WTC11 (cell line): ENCODE measurements around the gene CD82. TPM values are rescaled to one million over a fixed set of nuclear protein-coding genes. Genes with fewer than 3 reads are reported as not detected.

Experiments used
- ATAC-seq: fragments of 200-7000 bp; cut with Tn5 transposase; 2 replicates; pipeline ENCODE4 v1.10.0; 2021; ENCODE audit warnings: mild to moderate bottlenecking, moderate library complexity
- CTCF ChIA-PET: fragments of 300-600 bp; sonication (Branson Sonifier 250); formaldehyde crosslinking; loops from one replicate; lab custom pipeline; 2021; ENCODE audit warnings: antibody characterized with exemption; lab: Charles Lee
- POLR2A ChIA-PET: fragments of 350-600 bp; sonication (Branson Sonifier 250); formaldehyde crosslinking; loops from one replicate; lab custom pipeline; 2021; ENCODE audit warnings: antibody characterized with exemption; lab: Charles Lee
- DNase-seq: peaks from one replicate; pipeline ENCODE4 v3.0.0; 2021; ENCODE audit warnings: low spot score
- H3K27ac Mint-ChIP-seq: 2 replicates; pipeline ENCODE4 v1.8.0; 2021; ENCODE audit warnings: mixed read lengths
- H3K27me3 Mint-ChIP-seq: 2 replicates; pipeline ENCODE4 v1.8.0; 2021; ENCODE audit warnings: low read depth, mild to moderate bottlenecking, moderate library complexity, mixed read lengths
- H3K36me3 Mint-ChIP-seq: 2 replicates; pipeline ENCODE4 v1.8.0; 2021; ENCODE audit warnings: mixed read lengths
- H3K4me1 Mint-ChIP-seq: 2 replicates; pipeline ENCODE4 v1.8.0; 2022; ENCODE audit warnings: mixed read lengths
- H3K4me3 Mint-ChIP-seq: 2 replicates; pipeline ENCODE4 v1.8.0; 2021; ENCODE audit warnings: mild to moderate bottlenecking, moderate library complexity, mixed read lengths
- H3K9me3 Mint-ChIP-seq: 2 replicates; pipeline ENCODE4 v1.8.0; 2021; ENCODE audit warnings: mixed read lengths
- ARID4B ChIP-seq: sonication (generic); formaldehyde crosslinking; IDR thresholded peaks from 2 replicates; pipeline ENCODE4 v1.8.0; 2023; ENCODE audit warnings: missing genetic modification reagents, mild to moderate bottlenecking, borderline replicate concordance
- ATF1 ChIP-seq: sonication (generic); formaldehyde crosslinking; IDR thresholded peaks from 2 replicates; pipeline ENCODE4 v1.8.1; 2023; ENCODE audit warnings: mild to moderate bottlenecking, moderate library complexity, missing genetic modification reagents
- ATF2 ChIP-seq: sonication (generic); formaldehyde crosslinking; IDR thresholded peaks from 2 replicates; pipeline ENCODE4 v1.8.1; 2022; ENCODE audit warnings: low read depth, missing genetic modification reagents, borderline replicate concordance
- ATF6 ChIP-seq: sonication (generic); formaldehyde crosslinking; IDR thresholded peaks from 2 replicates; pipeline ENCODE4 v1.8.1; 2023; ENCODE audit warnings: mild to moderate bottlenecking, missing genetic modification reagents
- EMX1 ChIP-seq: fragments of 250-450 bp; sonication (Bioruptor Pico); IDR thresholded peaks from 2 replicates; pipeline ENCODE4 v1.8.0; 2021; ENCODE audit warnings: mild to moderate bottlenecking
- ERG ChIP-seq: fragments of 250-450 bp; sonication (Bioruptor Pico); IDR thresholded peaks from 2 replicates; pipeline ENCODE4 v1.8.0; 2021; ENCODE audit warnings: mild to moderate bottlenecking
- FOXJ3 ChIP-seq: sonication (generic); formaldehyde crosslinking; IDR thresholded peaks from 2 replicates; pipeline ENCODE4 v1.9.0; 2021; ENCODE audit warnings: missing genetic modification reagents, mild to moderate bottlenecking, borderline replicate concordance
- FOXP1 ChIP-seq: sonication (generic); formaldehyde crosslinking; IDR thresholded peaks from 2 replicates; pipeline ENCODE4 v1.8.0; 2022; ENCODE audit warnings: missing genetic modification reagents, mild to moderate bottlenecking, moderate library complexity, borderline replicate concordance
- GTF2I ChIP-seq: fragments of 250-450 bp; sonication (Bioruptor Pico); conservative IDR thresholded peaks from 2 replicates; pipeline ENCODE4 v1.4.0; 2021; ENCODE audit warnings: mild to moderate bottlenecking
- HMGA2 ChIP-seq: fragments of 250-450 bp; sonication (Bioruptor Pico); IDR thresholded peaks from 2 replicates; pipeline ENCODE4 v1.4.0; 2021; ENCODE audit warnings: mild to moderate bottlenecking, moderate library complexity
- MXD4 ChIP-seq: fragments of 250-450 bp; sonication (Bioruptor Pico); IDR thresholded peaks from 2 replicates; pipeline ENCODE4 v1.8.0; 2021; ENCODE audit warnings: mild to moderate bottlenecking, moderate library complexity, borderline replicate concordance
- NFE2L1 ChIP-seq: sonication (generic); formaldehyde crosslinking; IDR thresholded peaks from 2 replicates; pipeline ENCODE4 v1.8.1; 2023; ENCODE audit warnings: missing genetic modification reagents
- NFYB ChIP-seq: sonication (generic); formaldehyde crosslinking; conservative IDR thresholded peaks from 2 replicates; pipeline ENCODE4 v1.8.0; 2022; ENCODE audit warnings: low read depth, missing genetic modification reagents
- NR3C1 ChIP-seq: sonication (generic); formaldehyde crosslinking; conservative IDR thresholded peaks from 2 replicates; pipeline ENCODE4 v1.8.1; 2023; ENCODE audit warnings: low read depth, mild to moderate bottlenecking, missing genetic modification reagents
- PREB ChIP-seq: sonication (generic); formaldehyde crosslinking; IDR thresholded peaks from 2 replicates; pipeline ENCODE4 v1.8.1; 2022; ENCODE audit warnings: mild to moderate bottlenecking, missing genetic modification reagents, moderate library complexity, borderline replicate concordance
- SOX15 ChIP-seq: fragments of 250-450 bp; sonication (Bioruptor Pico); IDR thresholded peaks from 2 replicates; pipeline ENCODE4 v1.9.0; 2021; ENCODE audit warnings: mild to moderate bottlenecking
- SP1 ChIP-seq: sonication (generic); formaldehyde crosslinking; conservative IDR thresholded peaks from 2 replicates; pipeline ENCODE4 v1.8.1; 2022; ENCODE audit warnings: missing genetic modification reagents
- ZNF121 ChIP-seq: sonication (generic); formaldehyde crosslinking; IDR thresholded peaks from 2 replicates; pipeline ENCODE4 v1.8.0; 2023; ENCODE audit warnings: missing genetic modification reagents
- ZNF219 ChIP-seq: sonication (generic); formaldehyde crosslinking; IDR thresholded peaks from 2 replicates; pipeline ENCODE4 v1.8.0; 2023; ENCODE audit warnings: missing genetic modification reagents, mild to moderate bottlenecking, borderline replicate concordance
- ZNF425 ChIP-seq: fragments of 250-450 bp; sonication (Bioruptor Pico); conservative IDR thresholded peaks from 2 replicates; pipeline ENCODE4 v1.9.0; 2021; ENCODE audit warnings: mild to moderate bottlenecking
- ZNF671 ChIP-seq: fragments of 250-450 bp; sonication (Bioruptor Pico); IDR thresholded peaks from 2 replicates; pipeline ENCODE4 v1.8.0; 2021; ENCODE audit warnings: mild to moderate bottlenecking
- ZSCAN18 ChIP-seq: fragments of 250-450 bp; sonication (Bioruptor Pico); IDR thresholded peaks from 2 replicates; pipeline ENCODE4 v2.1.2; 2022; ENCODE audit warnings: mild to moderate bottlenecking, moderate library complexity
- total RNA-seq: library from RNA; stranded (reverse); gene quantifications from 3 replicates; pipeline ENCODE4 v1.2.3, GENCODE V29; 2021

Gene CD82
- total RNA-seq, 1 experiment from 2014 or later = 15.5 TPM

- no peak for TF ChIP-seq FOXP1 (CRISPR knock-in tag)
- TF ChIP-seq ZNF425 (CRISPR knock-in tag) = no peak
- no peak for TF ChIP-seq ARID4B (CRISPR knock-in tag)
- TF ChIP-seq ERG (CRISPR knock-in tag) = no peak
- TF ChIP-seq ZNF219 (CRISPR knock-in tag) = no peak
- TF ChIP-seq, all 79 proteins: peak for 0
These were observed 20.0 kb downstream of the CD82 start (continued) for GRCh38 chr11:44585421-44585820.

- no peak overlapping the region for H3K27ac Mint-ChIP-seq
- CTCF ChIA-PET = interaction anchor here (1.4 kb wide), 1 partner anchor 28 kb away, joined by 5 read pairs; no protein-coding TSS in a partner anchor
- H3K4me1 Mint-ChIP-seq = peaks cover 10% of the 10 kb centered on the region
- H3K27me3 Mint-ChIP-seq = no peaks in the 10 kb centered on the region
- ATAC-seq (no peak), DNase-seq (no peak)
- POLR2A ChIA-PET = no interaction called here
- no peak overlapping the region for H3K4me3 Mint-ChIP-seq
- H3K36me3 Mint-ChIP-seq = no peaks in the 10 kb centered on the region
- no peaks in the 10 kb centered on the region for H3K9me3 Mint-ChIP-seq
- TF ChIP-seq SOX15 (CRISPR knock-in tag) = no peak
- TF ChIP-seq ATF1 (CRISPR knock-in tag) = no peak
- TF ChIP-seq NFE2L1 = no peak
- TF ChIP-seq ERG (CRISPR knock-in tag) = no peak
- TF ChIP-seq ATF6 (CRISPR knock-in tag) = no peak
- TF ChIP-seq GTF2I (CRISPR knock-in tag) = no peak
- TF ChIP-seq HMGA2 (CRISPR knock-in tag) = no peak
- TF ChIP-seq MXD4 (CRISPR knock-in tag) = no peak
- no peak for TF ChIP-seq PREB (CRISPR knock-in tag)
- TF ChIP-seq ATF2 (CRISPR knock-in tag) = no peak
- no peak for TF ChIP-seq ZNF121 (CRISPR knock-in tag)
- no peak for TF ChIP-seq ZSCAN18 (CRISPR knock-in tag)
- TF ChIP-seq NR3C1 (CRISPR knock-in tag) = no peak
- no peak for TF ChIP-seq FOXJ3 (CRISPR knock-in tag)
- TF ChIP-seq ZNF671 (CRISPR knock-in tag) = no peak
- TF ChIP-seq EMX1 = no peak
- no peak for TF ChIP-seq NFYB (CRISPR knock-in tag)
- TF ChIP-seq SP1 (CRISPR knock-in tag) = no peak
These were observed 23.8 kb downstream of the CD82 start for GRCh38 chr11:44589301-44589700.
